Chondrocyte (in vitro differentiated cells): ENCODE results near the gene DAAM2. TPM values are rescaled to one million over a fixed set of nuclear protein-coding genes. Genes with fewer than 3 reads are reported as not detected.

Experiments
- DNase-seq: peaks from one replicate; pipeline ENCODE4 v3.0.0; 2021; ENCODE audit warnings: mixed read lengths, low spot score
- H3K27ac Mint-ChIP-seq: one replicate; pipeline ENCODE4 v1.8.0; 2021; ENCODE audit warnings: mild to moderate bottlenecking, moderate library complexity, mixed read lengths; ENCODE audit not compliant: unreplicated experiment
- H3K27me3 Mint-ChIP-seq: 2 replicates; pipeline ENCODE4 v1.8.0; 2021; ENCODE audit warnings: low read depth, mixed read lengths
- H3K36me3 Mint-ChIP-seq: 2 replicates; pipeline ENCODE4 v1.8.0; 2021; ENCODE audit warnings: low read depth, mixed read lengths
- H3K4me1 Mint-ChIP-seq: 2 replicates; pipeline ENCODE4 v1.8.0; 2021; ENCODE audit warnings: low read depth, mild to moderate bottlenecking, mixed read lengths
- H3K4me3 Mint-ChIP-seq: one replicate; pipeline ENCODE4 v1.8.0; 2021; ENCODE audit warnings: mild to moderate bottlenecking, moderate library complexity, mixed read lengths; ENCODE audit not compliant: unreplicated experiment
- H3K9me3 Mint-ChIP-seq: 2 replicates; pipeline ENCODE4 v1.8.0; 2021; ENCODE audit warnings: low read depth, mixed read lengths
- total RNA-seq: library from RNA; stranded (reverse); gene quantifications from 3 replicates; pipeline ENCODE4 v1.2.1, GENCODE V29; 2021
- TF ChIP-seq, protein P1 (sequence below): fragments of 200-600 bp; sonication (generic); IDR thresholded peaks from 2 replicates; pipeline ENCODE4 v1.5.0; 2021; ENCODE audit warnings: antibody characterized with exemption, mild to moderate bottlenecking, moderate library complexity

DAAM2 gene
- total RNA-seq, 1 donor from 2014 or later = 142 TPM

DNA sequence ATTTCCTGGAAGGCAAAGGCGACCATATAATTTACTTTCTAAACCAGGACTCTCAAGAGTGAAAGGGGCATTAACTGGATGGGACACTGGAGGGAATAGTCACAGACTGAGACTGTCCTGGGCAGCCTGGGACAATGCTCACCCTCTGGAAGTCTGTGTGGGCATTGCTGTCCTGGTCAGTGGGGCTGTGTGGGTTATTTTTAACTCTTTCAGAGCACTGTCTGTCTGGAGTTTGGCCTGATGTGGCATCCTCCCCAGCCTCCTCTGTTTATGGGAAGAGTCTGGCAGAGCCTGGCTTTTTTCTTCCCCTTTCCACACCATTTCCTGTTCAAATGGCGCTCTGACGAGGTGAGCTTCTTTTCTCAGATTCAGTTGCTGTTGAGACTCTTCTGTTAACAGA, 11.7 kb downstream of the DAAM2 start:
- no peak overlapping the region for H3K4me3 Mint-ChIP-seq
- no peaks in the 10 kb centered on the region for H3K9me3 Mint-ChIP-seq
- H3K27me3 Mint-ChIP-seq = no peaks in the 10 kb centered on the region
- H3K36me3 Mint-ChIP-seq = no peaks in the 10 kb centered on the region
- peaks cover 90% of the 10 kb centered on the region for H3K4me1 Mint-ChIP-seq
- TF ChIP-seq, protein P1, sequence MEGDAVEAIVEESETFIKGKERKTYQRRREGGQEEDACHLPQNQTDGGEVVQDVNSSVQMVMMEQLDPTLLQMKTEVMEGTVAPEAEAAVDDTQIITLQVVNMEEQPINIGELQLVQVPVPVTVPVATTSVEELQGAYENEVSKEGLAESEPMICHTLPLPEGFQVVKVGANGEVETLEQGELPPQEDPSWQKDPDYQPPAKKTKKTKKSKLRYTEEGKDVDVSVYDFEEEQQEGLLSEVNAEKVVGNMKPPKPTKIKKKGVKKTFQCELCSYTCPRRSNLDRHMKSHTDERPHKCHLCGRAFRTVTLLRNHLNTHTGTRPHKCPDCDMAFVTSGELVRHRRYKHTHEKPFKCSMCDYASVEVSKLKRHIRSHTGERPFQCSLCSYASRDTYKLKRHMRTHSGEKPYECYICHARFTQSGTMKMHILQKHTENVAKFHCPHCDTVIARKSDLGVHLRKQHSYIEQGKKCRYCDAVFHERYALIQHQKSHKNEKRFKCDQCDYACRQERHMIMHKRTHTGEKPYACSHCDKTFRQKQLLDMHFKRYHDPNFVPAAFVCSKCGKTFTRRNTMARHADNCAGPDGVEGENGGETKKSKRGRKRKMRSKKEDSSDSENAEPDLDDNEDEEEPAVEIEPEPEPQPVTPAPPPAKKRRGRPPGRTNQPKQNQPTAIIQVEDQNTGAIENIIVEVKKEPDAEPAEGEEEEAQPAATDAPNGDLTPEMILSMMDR = no peak
- no peak for DNase-seq
- H3K27ac Mint-ChIP-seq = peak overlapping the region; percentile 75

DNA sequence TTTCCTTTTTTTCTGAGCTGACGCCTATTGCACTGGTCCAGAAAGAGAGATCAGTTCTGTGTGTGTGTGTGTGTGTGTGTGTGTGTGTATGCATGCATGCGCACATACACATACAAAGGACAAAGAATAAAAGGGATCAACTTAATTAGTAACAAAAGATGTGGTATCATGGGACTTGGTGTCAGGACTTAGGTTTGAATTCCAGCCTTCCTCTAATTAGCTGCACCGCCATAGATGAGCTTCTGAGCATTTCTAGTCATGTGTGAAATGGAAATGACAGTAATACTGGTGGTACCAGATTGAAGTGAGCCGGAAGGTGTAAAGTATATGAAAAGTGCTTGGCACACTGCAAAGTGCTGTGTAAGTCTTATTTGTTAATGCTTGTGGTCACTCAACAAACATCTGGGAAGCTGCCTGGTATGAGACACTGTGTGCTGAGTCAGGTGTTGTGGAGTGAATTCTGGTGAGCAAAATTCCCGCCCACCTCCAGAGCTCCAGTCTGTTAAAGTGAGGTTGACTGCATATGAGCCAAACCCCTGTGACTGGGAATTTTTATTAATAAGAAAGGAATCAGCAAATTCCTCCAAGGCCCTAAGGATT, 12.4 kb downstream of the DAAM2 start:
- Mint-ChIP-seq H3K9me3 (no peaks in the 10 kb centered on the region), H3K27ac (peak overlapping the region; percentile 75), H3K4me1 (peaks cover 91% of the 10 kb centered on the region), H3K27me3 (no peaks in the 10 kb centered on the region), H3K36me3 (no peaks in the 10 kb centered on the region), H3K4me3 (no peak overlapping the region)
- TF ChIP-seq, protein P1 = no peak
- no peak for DNase-seq

DNA sequence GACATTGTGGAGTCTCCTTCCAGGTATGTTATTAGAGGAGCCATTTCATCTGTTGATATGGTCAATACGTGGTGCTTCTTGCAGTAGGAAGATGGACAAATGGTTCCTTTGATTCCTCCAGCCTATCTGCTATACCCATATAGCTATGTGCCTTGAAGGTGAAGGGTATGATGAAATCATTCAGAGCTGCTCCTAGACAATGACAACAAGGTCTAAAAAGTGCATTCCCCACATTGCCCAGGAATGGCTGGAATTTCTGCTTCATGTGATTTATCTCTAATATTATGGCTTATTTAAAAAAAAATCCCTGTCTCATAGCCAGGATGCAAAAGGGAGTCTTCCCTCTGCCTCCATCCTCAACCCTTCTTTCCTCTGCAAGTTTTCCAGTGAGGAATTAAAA, 14.1 kb downstream of the DAAM2 start:
- Mint-ChIP-seq H3K27ac (peak overlapping the region; percentile 81), H3K4me1 (peaks cover 89% of the 10 kb centered on the region), H3K4me3 (no peak overlapping the region), H3K27me3 (no peaks in the 10 kb centered on the region), H3K9me3 (no peaks in the 10 kb centered on the region), H3K36me3 (peaks cover 3% of the 10 kb centered on the region)
- TF ChIP-seq, protein P1 = no peak
- no peak for DNase-seq

DNA sequence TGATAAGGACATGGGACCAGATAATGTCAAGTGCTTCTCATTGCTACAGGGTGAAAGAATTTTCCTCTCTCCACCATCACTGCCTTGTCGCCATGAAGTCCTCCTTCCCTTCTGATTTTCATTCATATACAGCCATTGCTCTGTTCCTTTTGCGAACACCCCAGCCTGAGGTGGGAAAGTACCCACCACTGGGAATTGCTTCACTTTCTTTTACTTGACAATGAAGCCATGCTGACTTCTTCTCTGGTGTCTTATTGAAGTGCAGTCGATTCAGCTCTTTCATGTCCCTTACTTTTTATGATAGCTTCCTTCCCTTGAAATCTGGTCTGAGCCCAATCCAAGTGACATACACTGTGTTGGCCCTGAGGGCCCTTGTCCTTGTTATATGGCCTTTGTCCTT, 16.2 kb downstream of the DAAM2 start:
- Mint-ChIP-seq H3K9me3 (no peaks in the 10 kb centered on the region), H3K4me1 (peaks cover 89% of the 10 kb centered on the region), H3K27ac (peak overlapping the region; percentile 29), H3K36me3 (peaks cover 3% of the 10 kb centered on the region), H3K4me3 (no peak overlapping the region), H3K27me3 (no peaks in the 10 kb centered on the region)
- no peak for DNase-seq
- TF ChIP-seq, protein P1 = no peak

DNA sequence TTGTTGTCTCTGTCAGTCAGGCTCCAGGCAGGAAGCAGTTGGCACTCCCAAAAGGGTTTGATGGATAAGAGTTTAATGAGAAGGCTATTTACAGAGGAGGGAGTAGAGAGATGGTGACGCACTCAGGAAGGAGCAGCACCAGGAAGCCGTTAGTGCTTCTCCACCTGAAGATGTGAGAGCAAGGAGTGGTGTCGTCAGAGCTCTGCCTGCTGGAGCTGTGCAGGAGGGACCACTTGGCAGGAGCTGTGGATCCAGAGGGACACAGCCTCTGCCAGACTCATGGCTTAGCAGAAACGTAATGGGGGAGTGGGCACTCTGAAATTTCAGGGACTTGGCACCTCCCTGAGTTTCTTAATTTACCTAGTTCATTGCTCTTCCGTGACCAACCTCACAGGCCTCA, 16.8 kb downstream of the DAAM2 start:
- DNase-seq = no peak
- Mint-ChIP-seq H3K4me1 (peaks cover 89% of the 10 kb centered on the region), H3K27ac (peak overlapping the region; percentile 6), H3K4me3 (no peak overlapping the region), H3K36me3 (peaks cover 3% of the 10 kb centered on the region), H3K9me3 (no peaks in the 10 kb centered on the region), H3K27me3 (no peaks in the 10 kb centered on the region)
- TF ChIP-seq, protein P1 = no peak
